Epithelial cell of prostate (primary cell): Measurements from ENCODE around the gene EPOP.

Source experiments
- DNase-seq: peaks from one replicate; pipeline ENCODE4 v3.0.0-alpha.2; 2011; ENCODE audit warnings: low read depth, low spot score
- H3K27ac ChIP-seq: fragments of 450-650 bp; 2 replicates; pipeline ENCODE4 v1.5.1; 2017; ENCODE audit warnings: mild to moderate bottlenecking

The EPOP gene

GRCh38 chr17:38674749-38675615 is at the start of gene EPOP:
TSS of gene EPOP (minus strand) at chr17:38674957. CDS start at chr17:38674495, 462 bp downstream.
- H3K27ac ChIP-seq, result no peak within 1 kb of the TSS
- peak; percentile 22 for DNase-seq

- no peak overlapping the region for H3K27ac ChIP-seq
- no peak for DNase-seq
These were observed 47.0 kb upstream of the EPOP start for GRCh38 chr17:38721802-38722201.

- no peak overlapping the region for H3K27ac ChIP-seq
- no peak for DNase-seq
These were observed 46.2 kb upstream of the EPOP start for GRCh38 chr17:38720941-38721340.

GRCh38 chr17:38719943-38720641 is 45.3 kb upstream of the EPOP start:
- DNase-seq, result no peak
- no peak overlapping the region for H3K27ac ChIP-seq

- no peak for DNase-seq
These were observed 44.7 kb upstream of the EPOP start for GRCh38 chr17:38719289-38719942.

GRCh38 chr17:38717139-38717745 is 42.5 kb upstream of the EPOP start:
- no peak overlapping the region for H3K27ac ChIP-seq
- DNase-seq, result no peak

More at GRCh38 chr17:38719289-38719942, 44.7 kb upstream of the EPOP start:
- no peak overlapping the region for H3K27ac ChIP-seq

GRCh38 chr17:38716368-38717005 is 41.7 kb upstream of the EPOP start:
- no peak for DNase-seq
- H3K27ac ChIP-seq, result no peak overlapping the region

- no peak for DNase-seq
- H3K27ac ChIP-seq, result no peak overlapping the region
These were observed 40.6 kb upstream of the EPOP start for GRCh38 chr17:38715216-38715943.

- no peak overlapping the region for H3K27ac ChIP-seq
- no peak for DNase-seq
These were observed 38.8 kb upstream of the EPOP start for GRCh38 chr17:38713456-38714075.

GRCh38 chr17:38712593-38712992 is 37.8 kb upstream of the EPOP start:
- DNase-seq, result no peak
- H3K27ac ChIP-seq, result no peak overlapping the region

- H3K27ac ChIP-seq, result no peak overlapping the region
- no peak for DNase-seq
These were observed 37.2 kb upstream of the EPOP start for GRCh38 chr17:38711792-38712571.

- DNase-seq, result no peak
- no peak overlapping the region for H3K27ac ChIP-seq
These were observed 36.2 kb upstream of the EPOP start for GRCh38 chr17:38710985-38711384.

- DNase-seq, result no peak
- H3K27ac ChIP-seq, result no peak overlapping the region
These were observed 35.8 kb upstream of the EPOP start for GRCh38 chr17:38710604-38710962.

GRCh38 chr17:38709864-38710603 is 35.3 kb upstream of the EPOP start:
- H3K27ac ChIP-seq, result no peak overlapping the region
- no peak for DNase-seq

GRCh38 chr17:38709104-38709820 is 34.5 kb upstream of the EPOP start:
- H3K27ac ChIP-seq, result no peak overlapping the region
- no peak for DNase-seq

GRCh38 chr17:38707678-38708351 is 33.1 kb upstream of the EPOP start:
- DNase-seq, result no peak
- H3K27ac ChIP-seq, result no peak overlapping the region
